SK-N-SH treated with all-trans-retinoic acid at 6 μM for 48 hours (cell line): Measurements from ENCODE around the gene NCKAP5.

ENCODE experiments used
- ATAC-seq: fragments of 200-7000 bp; cut with Tn5 transposase; 3 replicates; pipeline ENCODE4 v1.9.1; 2020; ENCODE audit warnings: mild to moderate bottlenecking, moderate library complexity
- CREB5 ChIP-seq: fragments of 250-450 bp; sonication (Bioruptor Pico); IDR thresholded peaks from 2 replicates; pipeline ENCODE4 v1.5.1; 2020; ENCODE audit warnings: low read depth, mild to moderate bottlenecking, moderate library complexity
- CSRNP3 ChIP-seq: fragments of 250-450 bp; sonication (Bioruptor Pico); IDR thresholded peaks from 2 replicates; pipeline ENCODE4 v1.5.1; 2021; ENCODE audit warnings: mild to moderate bottlenecking, moderate library complexity
- ESRRG ChIP-seq: fragments of 250-450 bp; sonication (Bioruptor Pico); IDR thresholded peaks from 2 replicates; pipeline ENCODE4 v1.6.1; 2021; ENCODE audit warnings: mild to moderate bottlenecking
- GLIS3 ChIP-seq: fragments of 250-450 bp; sonication (Bioruptor Pico); IDR thresholded peaks from 2 replicates; pipeline ENCODE4 v1.5.0; 2020; ENCODE audit warnings: mild to moderate bottlenecking, moderate library complexity
- ISL1 ChIP-seq: fragments of 250-450 bp; sonication (Bioruptor Pico); IDR thresholded peaks from 2 replicates; pipeline ENCODE4 v2.1.2; 2022; ENCODE audit warnings: mild to moderate bottlenecking, moderate library complexity
- OSR1 ChIP-seq: fragments of 250-450 bp; sonication (Bioruptor Pico); IDR thresholded peaks from 2 replicates; pipeline ENCODE4 v1.8.0; 2022; ENCODE audit warnings: moderate library complexity, mild to moderate bottlenecking, inconsistent platforms
- PATZ1 ChIP-seq: fragments of 250-450 bp; sonication (Bioruptor Pico); IDR thresholded peaks from 2 replicates; pipeline ENCODE4 v1.8.0; 2020; ENCODE audit warnings: mild to moderate bottlenecking, moderate library complexity, borderline replicate concordance
- PPARA ChIP-seq: fragments of 250-450 bp; sonication (Bioruptor Pico); IDR thresholded peaks from 2 replicates; pipeline ENCODE4 v1.5.0; 2020; ENCODE audit warnings: mild to moderate bottlenecking, borderline replicate concordance
- RARB ChIP-seq: fragments of 250-450 bp; sonication (Bioruptor Pico); IDR thresholded peaks from 2 replicates; pipeline ENCODE4 v1.8.0; 2021; ENCODE audit warnings: mild to moderate bottlenecking, moderate library complexity
- SNAI2 ChIP-seq: fragments of 250-450 bp; sonication (Bioruptor Pico); IDR thresholded peaks from 2 replicates; pipeline ENCODE4 v1.5.0; 2020; ENCODE audit warnings: mild to moderate bottlenecking, moderate library complexity
- TCF4 ChIP-seq: fragments of 250-450 bp; sonication (Bioruptor Pico); IDR thresholded peaks from 2 replicates; pipeline ENCODE4 v1.8.0; 2021; ENCODE audit warnings: mild to moderate bottlenecking, moderate library complexity, borderline replicate concordance
- TOX ChIP-seq: fragments of 250-450 bp; sonication (Bioruptor Pico); IDR thresholded peaks from 2 replicates; pipeline ENCODE4 v1.8.0; 2021; ENCODE audit warnings: mild to moderate bottlenecking, moderate library complexity, borderline replicate concordance
- ZC3H10 ChIP-seq: fragments of 250-450 bp; sonication (Bioruptor Pico); IDR thresholded peaks from 2 replicates; pipeline ENCODE4 v1.5.1; 2021; ENCODE audit warnings: mild to moderate bottlenecking, moderate library complexity
- ZFP3 ChIP-seq: fragments of 250-450 bp; sonication (Bioruptor Pico); IDR thresholded peaks from 2 replicates; pipeline ENCODE4 v1.5.0; 2020; ENCODE audit warnings: mild to moderate bottlenecking, moderate library complexity
- ZFP30 ChIP-seq: fragments of 450-650 bp; formaldehyde crosslinking; IDR thresholded peaks from 2 replicates; pipeline ENCODE4 v1.5.0; 2022; ENCODE audit warnings: mild to moderate bottlenecking, moderate library complexity
- ZNF565 ChIP-seq: fragments of 450-650 bp; formaldehyde crosslinking; conservative IDR thresholded peaks from 2 replicates; pipeline ENCODE4 v1.5.0; 2020; ENCODE audit warnings: low read depth, mild to moderate bottlenecking, moderate library complexity
- ZNF70 ChIP-seq: fragments of 450-650 bp; formaldehyde crosslinking; IDR thresholded peaks from 2 replicates; pipeline ENCODE4 v1.5.0; 2020; ENCODE audit warnings: mild to moderate bottlenecking, moderate library complexity
- ZNF8 ChIP-seq: fragments of 450-650 bp; formaldehyde crosslinking; IDR thresholded peaks from 2 replicates; pipeline ENCODE4 v1.5.0; 2020; ENCODE audit warnings: mild to moderate bottlenecking, moderate library complexity
- TF ChIP-seq, protein P1 (sequence below): fragments of 250-450 bp; sonication (Bioruptor Pico); IDR thresholded peaks from 2 replicates; pipeline ENCODE4 v1.8.0; 2021; ENCODE audit warnings: low read depth, mild to moderate bottlenecking, moderate library complexity, borderline replicate concordance
- TF ChIP-seq, protein P2 (sequence below): fragments of 250-450 bp; sonication (Bioruptor Pico); IDR thresholded peaks from 2 replicates; pipeline ENCODE4 v1.5.0; 2020; ENCODE audit warnings: mild to moderate bottlenecking, moderate library complexity

The NCKAP5 gene

DNA sequence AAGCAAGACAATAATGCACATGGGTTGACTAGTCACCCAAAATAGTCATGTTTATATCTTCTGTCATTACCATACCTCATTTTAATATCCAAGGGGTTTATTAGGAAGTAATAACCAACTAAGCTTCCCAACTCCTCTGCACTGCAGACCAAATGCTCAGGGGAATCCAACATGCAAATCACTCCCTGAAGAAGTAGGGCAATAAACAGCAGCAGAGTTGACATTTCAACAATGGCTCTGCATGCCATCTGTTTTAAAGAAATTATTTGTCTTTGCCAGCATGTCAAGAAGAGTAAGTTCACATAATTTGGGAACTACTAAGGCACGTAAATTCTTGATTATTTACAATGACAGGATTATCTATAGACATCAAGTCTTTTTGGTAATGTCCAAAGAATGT, 813.9 kb downstream of the NCKAP5 start:
- ATAC-seq: no peak

DNA sequence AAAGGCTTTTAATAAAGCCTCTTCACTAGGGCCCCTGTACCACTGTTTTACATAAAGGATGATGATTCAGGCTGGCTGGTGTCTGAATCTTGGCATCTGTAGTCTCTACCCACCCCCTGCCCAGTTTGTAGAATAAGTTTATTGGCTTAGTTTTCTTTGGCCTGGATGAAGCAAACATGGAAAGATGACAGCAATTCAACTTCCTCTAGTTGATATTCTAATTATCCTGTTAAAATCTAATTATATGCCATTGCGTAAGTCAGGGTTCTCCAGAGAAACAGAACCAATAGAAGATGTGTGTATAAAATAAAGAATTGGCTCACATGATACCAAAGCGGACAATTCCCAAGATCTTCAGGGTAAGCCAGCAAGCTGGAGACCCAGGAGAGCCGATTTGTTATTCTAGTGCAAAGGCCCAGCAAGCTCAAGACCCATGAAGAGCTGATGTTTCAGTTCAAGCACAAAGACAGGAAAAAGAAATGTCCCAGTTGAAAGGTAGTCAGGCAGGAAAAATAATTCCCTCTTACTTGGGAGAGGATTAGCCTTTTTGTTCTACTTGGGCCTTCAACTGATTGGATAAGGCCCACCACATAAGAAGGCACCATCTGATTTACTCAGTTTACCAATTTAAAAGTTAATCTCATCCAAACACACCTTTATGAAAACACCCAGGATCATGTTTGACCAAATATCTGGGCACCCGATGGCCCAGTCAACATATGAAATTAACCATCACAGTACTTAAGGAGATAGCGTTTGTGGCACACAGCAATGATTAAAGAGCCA, 815.6 kb downstream of the NCKAP5 start:
- TF ChIP-seq ISL1 (peak; percentile 51), RARB (CRISPR knock-in tag) (no peak), ZNF70 (CRISPR knock-in tag) (no peak)
- no peak for ATAC-seq

More for the DNA sequence above, 813.9 kb downstream of the NCKAP5 start:
- TF ChIP-seq, protein P1, sequence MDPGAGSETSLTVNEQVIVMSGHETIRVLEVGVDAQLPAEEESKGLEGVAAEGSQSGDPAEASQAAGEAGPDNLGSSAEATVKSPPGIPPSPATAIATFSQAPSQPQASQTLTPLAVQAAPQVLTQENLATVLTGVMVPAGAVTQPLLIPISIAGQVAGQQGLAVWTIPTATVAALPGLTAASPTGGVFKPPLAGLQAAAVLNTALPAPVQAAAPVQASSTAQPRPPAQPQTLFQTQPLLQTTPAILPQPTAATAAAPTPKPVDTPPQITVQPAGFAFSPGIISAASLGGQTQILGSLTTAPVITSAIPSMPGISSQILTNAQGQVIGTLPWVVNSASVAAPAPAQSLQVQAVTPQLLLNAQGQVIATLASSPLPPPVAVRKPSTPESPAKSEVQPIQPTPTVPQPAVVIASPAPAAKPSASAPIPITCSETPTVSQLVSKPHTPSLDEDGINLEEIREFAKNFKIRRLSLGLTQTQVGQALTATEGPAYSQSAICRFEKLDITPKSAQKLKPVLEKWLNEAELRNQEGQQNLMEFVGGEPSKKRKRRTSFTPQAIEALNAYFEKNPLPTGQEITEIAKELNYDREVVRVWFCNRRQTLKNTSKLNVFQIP (CRISPR knock-in tag): no peak
- no peak for TF ChIP-seq ESRRG (CRISPR knock-in tag)
- TF ChIP-seq ZFP3: no peak
- no peak for TF ChIP-seq ZNF565
- no peak; the same call in 1 of the 2 replicates for TF ChIP-seq ISL1
- no peak for TF ChIP-seq TOX (CRISPR knock-in tag)
- no peak for TF ChIP-seq CSRNP3 (CRISPR knock-in tag)
- TF ChIP-seq OSR1 (CRISPR knock-in tag): no peak
- TF ChIP-seq ZC3H10 (CRISPR knock-in tag): no peak
- TF ChIP-seq TCF4: no peak
- no peak for TF ChIP-seq ZNF70 (CRISPR knock-in tag)
- no peak for TF ChIP-seq GLIS3 (CRISPR knock-in tag)
- no peak for TF ChIP-seq SNAI2 (CRISPR knock-in tag)
- TF ChIP-seq PATZ1: no peak

- no peak for TF ChIP-seq ZC3H10 (CRISPR knock-in tag)
- TF ChIP-seq, protein P1 (CRISPR knock-in tag): no peak
- TF ChIP-seq ZNF8: no peak
- no peak for TF ChIP-seq ZFP30 (CRISPR knock-in tag)
- TF ChIP-seq ZNF565: no peak
- TF ChIP-seq, protein P2, sequence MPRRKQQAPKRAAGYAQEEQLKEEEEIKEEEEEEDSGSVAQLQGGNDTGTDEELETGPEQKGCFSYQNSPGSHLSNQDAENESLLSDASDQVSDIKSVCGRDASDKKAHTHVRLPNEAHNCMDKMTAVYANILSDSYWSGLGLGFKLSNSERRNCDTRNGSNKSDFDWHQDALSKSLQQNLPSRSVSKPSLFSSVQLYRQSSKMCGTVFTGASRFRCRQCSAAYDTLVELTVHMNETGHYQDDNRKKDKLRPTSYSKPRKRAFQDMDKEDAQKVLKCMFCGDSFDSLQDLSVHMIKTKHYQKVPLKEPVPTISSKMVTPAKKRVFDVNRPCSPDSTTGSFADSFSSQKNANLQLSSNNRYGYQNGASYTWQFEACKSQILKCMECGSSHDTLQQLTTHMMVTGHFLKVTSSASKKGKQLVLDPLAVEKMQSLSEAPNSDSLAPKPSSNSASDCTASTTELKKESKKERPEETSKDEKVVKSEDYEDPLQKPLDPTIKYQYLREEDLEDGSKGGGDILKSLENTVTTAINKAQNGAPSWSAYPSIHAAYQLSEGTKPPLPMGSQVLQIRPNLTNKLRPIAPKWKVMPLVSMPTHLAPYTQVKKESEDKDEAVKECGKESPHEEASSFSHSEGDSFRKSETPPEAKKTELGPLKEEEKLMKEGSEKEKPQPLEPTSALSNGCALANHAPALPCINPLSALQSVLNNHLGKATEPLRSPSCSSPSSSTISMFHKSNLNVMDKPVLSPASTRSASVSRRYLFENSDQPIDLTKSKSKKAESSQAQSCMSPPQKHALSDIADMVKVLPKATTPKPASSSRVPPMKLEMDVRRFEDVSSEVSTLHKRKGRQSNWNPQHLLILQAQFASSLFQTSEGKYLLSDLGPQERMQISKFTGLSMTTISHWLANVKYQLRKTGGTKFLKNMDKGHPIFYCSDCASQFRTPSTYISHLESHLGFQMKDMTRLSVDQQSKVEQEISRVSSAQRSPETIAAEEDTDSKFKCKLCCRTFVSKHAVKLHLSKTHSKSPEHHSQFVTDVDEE (CRISPR knock-in tag): no peak
- no peak for TF ChIP-seq PPARA (CRISPR knock-in tag)
- TF ChIP-seq TOX (CRISPR knock-in tag): no peak
- TF ChIP-seq ZNF70 (CRISPR knock-in tag): no peak
- TF ChIP-seq CREB5: no peak
- no peak for TF ChIP-seq SNAI2 (CRISPR knock-in tag)
- TF ChIP-seq, all 23 proteins: peak for 0
- no peak for ATAC-seq
These were observed 816.4 kb downstream of the NCKAP5 start for GRCh38 chr2:132751836-132752235.
